ENCODE data around the gene CGRRF1.

The CGRRF1 gene

DNA sequence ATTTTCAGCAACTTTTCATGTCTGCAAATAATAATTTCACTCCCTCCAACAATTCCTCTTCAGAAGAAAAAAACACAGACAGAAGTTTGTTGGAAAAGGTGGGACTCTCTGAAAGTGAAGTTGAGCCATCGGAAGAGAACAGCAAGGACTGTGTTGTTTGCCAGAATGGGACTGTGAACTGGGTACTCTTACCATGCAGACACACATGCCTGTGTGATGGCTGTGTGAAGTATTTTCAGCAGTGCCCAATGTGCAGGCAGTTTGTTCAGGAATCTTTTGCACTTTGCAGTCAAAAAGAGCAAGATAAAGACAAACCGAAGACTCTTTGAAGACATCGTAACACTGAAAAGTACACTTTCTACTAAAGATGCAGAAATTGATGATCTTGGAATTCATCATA lies 28.3 kb downstream of the CGRRF1 start:
- Histone ChIP-seq H3K27me3 (no peaks in the 10 kb centered on the region), H3K4me1 (ENCODE audit: control insufficient read depth in 1 of 2, insufficient read depth in 1 of 2, low read depth in 1 of 2, low read length in 1 of 2) (no peaks in the 10 kb centered on the region)

DNA sequence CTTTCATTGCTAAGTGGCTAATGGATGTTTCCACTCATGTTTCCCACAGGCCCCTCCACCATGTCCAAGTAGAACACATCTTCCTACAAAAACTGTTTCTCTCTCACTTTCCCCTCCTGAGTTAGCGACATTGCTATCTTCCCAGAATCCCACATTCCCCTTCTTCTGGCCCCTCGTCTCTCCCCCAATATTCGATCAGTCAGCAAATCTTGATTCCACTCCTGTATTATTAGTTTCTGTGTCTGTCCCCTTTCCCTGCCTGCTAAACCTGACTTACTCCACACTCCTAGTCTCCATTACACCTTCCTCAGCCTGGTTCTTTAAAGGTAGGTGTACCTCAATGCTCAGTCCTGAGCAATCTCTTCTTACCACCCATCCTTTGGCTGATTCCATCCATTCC lies 37.9 kb downstream of the CGRRF1 start:
- Histone ChIP-seq H3K36me3 (no peaks in the 10 kb centered on the region), H3K27me3 (peaks cover 12% of the 10 kb centered on the region)

More for the DNA sequence above, 28.3 kb downstream of the CGRRF1 start:
- no peak overlapping the region for H3K4me3 ChIP-seq (ENCODE audit: low read depth in 1 of 2, low read length in 1 of 2)
- TF ChIP-seq, protein P1, sequence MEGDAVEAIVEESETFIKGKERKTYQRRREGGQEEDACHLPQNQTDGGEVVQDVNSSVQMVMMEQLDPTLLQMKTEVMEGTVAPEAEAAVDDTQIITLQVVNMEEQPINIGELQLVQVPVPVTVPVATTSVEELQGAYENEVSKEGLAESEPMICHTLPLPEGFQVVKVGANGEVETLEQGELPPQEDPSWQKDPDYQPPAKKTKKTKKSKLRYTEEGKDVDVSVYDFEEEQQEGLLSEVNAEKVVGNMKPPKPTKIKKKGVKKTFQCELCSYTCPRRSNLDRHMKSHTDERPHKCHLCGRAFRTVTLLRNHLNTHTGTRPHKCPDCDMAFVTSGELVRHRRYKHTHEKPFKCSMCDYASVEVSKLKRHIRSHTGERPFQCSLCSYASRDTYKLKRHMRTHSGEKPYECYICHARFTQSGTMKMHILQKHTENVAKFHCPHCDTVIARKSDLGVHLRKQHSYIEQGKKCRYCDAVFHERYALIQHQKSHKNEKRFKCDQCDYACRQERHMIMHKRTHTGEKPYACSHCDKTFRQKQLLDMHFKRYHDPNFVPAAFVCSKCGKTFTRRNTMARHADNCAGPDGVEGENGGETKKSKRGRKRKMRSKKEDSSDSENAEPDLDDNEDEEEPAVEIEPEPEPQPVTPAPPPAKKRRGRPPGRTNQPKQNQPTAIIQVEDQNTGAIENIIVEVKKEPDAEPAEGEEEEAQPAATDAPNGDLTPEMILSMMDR (IDR thresholded peaks at IDR 0.05), result no peak
- no peaks in the 10 kb centered on the region for H3K9me3 ChIP-seq
- peaks cover 16% of the 10 kb centered on the region for H3K36me3 ChIP-seq
- no peak overlapping the region for H3K27ac ChIP-seq

DNA sequence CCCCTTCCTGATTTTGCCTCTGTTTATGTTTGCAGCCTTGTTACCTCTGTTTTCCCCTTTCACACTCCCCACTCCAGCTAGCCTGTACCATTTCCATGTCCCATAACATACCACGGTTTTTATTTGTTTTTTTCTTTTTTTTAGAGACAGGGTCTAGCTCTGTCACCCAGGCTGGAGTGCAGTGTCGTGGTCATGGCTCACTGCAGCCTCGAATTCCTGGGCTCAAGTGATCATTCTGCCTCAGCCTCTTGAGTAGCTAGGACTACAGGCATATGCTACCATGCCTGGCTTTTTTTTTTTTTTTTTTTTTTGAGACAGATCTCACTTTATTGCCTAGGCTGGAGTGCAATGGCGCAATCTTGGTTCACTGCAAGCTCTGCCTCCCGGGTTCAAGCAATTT lies 38.8 kb downstream of the CGRRF1 start:
- no peak overlapping the region for H3K27ac ChIP-seq

More for the DNA sequence above, 37.9 kb downstream of the CGRRF1 start:
- no peak overlapping the region for H3K4me3 ChIP-seq (ENCODE audit: low read depth in 1 of 2, low read length in 1 of 2)
- TF ChIP-seq, protein P1 (IDR thresholded peaks at IDR 0.05), result no peak
- no peaks in the 10 kb centered on the region for H3K9me3 ChIP-seq
- no peak overlapping the region for H3K27ac ChIP-seq
- H3K4me1 ChIP-seq (ENCODE audit: control insufficient read depth in 1 of 2, insufficient read depth in 1 of 2, low read depth in 1 of 2, low read length in 1 of 2), result no peaks in the 10 kb centered on the region

GRCh38 chr14:54549862-54550261 lies 40.2 kb downstream of the CGRRF1 start:
- Histone ChIP-seq H3K27me3 (peaks cover 14% of the 10 kb centered on the region), H3K27ac (no peak overlapping the region), H3K4me3 (ENCODE audit: low read depth in 1 of 2, low read length in 1 of 2) (no peak overlapping the region), H3K9me3 (no peaks in the 10 kb centered on the region), H3K36me3 (no peaks in the 10 kb centered on the region), H3K4me1 (ENCODE audit: control insufficient read depth in 1 of 2, insufficient read depth in 1 of 2, low read depth in 1 of 2, low read length in 1 of 2) (no peaks in the 10 kb centered on the region)
- TF ChIP-seq, protein P1 (IDR thresholded peaks at IDR 0.05), result no peak

More for the DNA sequence above, 38.8 kb downstream of the CGRRF1 start:
- TF ChIP-seq, protein P1 (IDR thresholded peaks at IDR 0.05), result no peak
- no peak overlapping the region for H3K4me3 ChIP-seq (ENCODE audit: low read depth in 1 of 2, low read length in 1 of 2)
- H3K27me3 ChIP-seq, result peaks cover 14% of the 10 kb centered on the region
- no peaks in the 10 kb centered on the region for H3K9me3 ChIP-seq
- no peaks in the 10 kb centered on the region for H3K4me1 ChIP-seq (ENCODE audit: control insufficient read depth in 1 of 2, insufficient read depth in 1 of 2, low read depth in 1 of 2, low read length in 1 of 2)
- H3K36me3 ChIP-seq, result no peaks in the 10 kb centered on the region

DNA sequence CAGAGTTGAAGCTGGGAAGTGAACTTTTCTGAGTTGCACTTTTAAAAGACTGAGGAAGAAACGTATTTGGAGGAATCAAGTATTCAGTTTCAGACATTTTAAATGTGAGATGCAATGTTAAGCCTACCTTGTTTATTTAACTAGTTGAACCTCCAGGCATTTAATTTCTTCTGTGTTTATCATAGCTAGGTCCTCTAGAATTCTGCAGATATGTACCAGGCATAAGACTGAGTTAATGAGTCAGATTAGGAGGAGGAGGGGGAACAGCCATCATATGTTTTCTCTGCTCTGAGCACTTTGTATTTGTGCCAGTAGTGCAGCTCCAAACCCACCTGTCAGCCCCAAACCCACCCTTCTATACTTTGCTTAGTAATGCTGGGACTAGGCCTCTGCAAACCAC lies 40.8 kb downstream of the CGRRF1 start:
- no peaks in the 10 kb centered on the region for H3K4me1 ChIP-seq (ENCODE audit: control insufficient read depth in 1 of 2, insufficient read depth in 1 of 2, low read depth in 1 of 2, low read length in 1 of 2)

More for the DNA sequence above, 40.8 kb downstream of the CGRRF1 start:
- peaks cover 13% of the 10 kb centered on the region for H3K27me3 ChIP-seq
- no peaks in the 10 kb centered on the region for H3K9me3 ChIP-seq
- H3K4me3 ChIP-seq (ENCODE audit: low read depth in 1 of 2, low read length in 1 of 2), result no peak overlapping the region
- H3K36me3 ChIP-seq, result no peaks in the 10 kb centered on the region
- TF ChIP-seq, protein P1 (IDR thresholded peaks at IDR 0.05), result no peak
- H3K27ac ChIP-seq, result no peak overlapping the region
